Activated CD8-positive, alpha-beta T cell treated with anti-CD3 and anti-CD28 coated beads for 36 hours (primary cell): ENCODE results near the gene IGFLR1. TPM values are rescaled to one million over a fixed set of nuclear protein-coding genes. Genes with fewer than 3 reads are reported as not detected.

ENCODE experiments used
- ATAC-seq: fragments of 200-7000 bp; cut with Tn5 transposase; one replicate; pipeline ENCODE4 v1.10.0; 2021; ENCODE audit warnings: mild to moderate bottlenecking, moderate library complexity
- CTCF ChIA-PET: fragments of 350-600 bp; sonication (Branson Sonifier 250); formaldehyde crosslinking; loops from one replicate; lab custom pipeline; 2021; ENCODE audit warnings: antibody characterized with exemption; lab: Charles Lee
- POLR2A ChIA-PET: fragments of 350-600 bp; sonication (Branson Sonifier 250); formaldehyde crosslinking; loops from one replicate; lab custom pipeline; 2021; ENCODE audit warnings: antibody characterized with exemption; lab: Charles Lee
- DNase-seq: peaks from one replicate; pipeline ENCODE4 v3.0.0-alpha.2; 2020
- H3K27ac Mint-ChIP-seq: one replicate; pipeline ENCODE4 v1.8.0; 2021; ENCODE audit warnings: mild to moderate bottlenecking, mixed read lengths
- H3K27me3 Mint-ChIP-seq: one replicate; pipeline ENCODE4 v1.8.0; 2021; ENCODE audit warnings: mixed read lengths
- H3K36me3 Mint-ChIP-seq: one replicate; pipeline ENCODE4 v1.8.0; 2021; ENCODE audit warnings: low read depth, mixed read lengths
- H3K4me1 Mint-ChIP-seq: one replicate; pipeline ENCODE4 v1.8.0; 2021; ENCODE audit warnings: low read depth, mixed read lengths
- H3K4me3 Mint-ChIP-seq: one replicate; pipeline ENCODE4 v1.8.0; 2021; ENCODE audit warnings: mild to moderate bottlenecking, moderate library complexity, mixed read lengths
- H3K9me3 Mint-ChIP-seq: one replicate; pipeline ENCODE4 v1.8.0; 2021; ENCODE audit warnings: mixed read lengths
- CTCF ChIP-seq: fragments of 200-600 bp; IDR thresholded peaks from one replicate; pipeline ENCODE4 v1.8.0; 2022; ENCODE audit warnings: antibody characterized with exemption, mild to moderate bottlenecking
- intact Hi-C: fragments of 100-400 bp; cut with micrococcal nuclease; formaldehyde crosslinking; loops from one replicate; pipeline ENCODE4 v1.10.0; 2022
- total RNA-seq, 2 experiments: library from RNA; stranded (reverse); gene quantifications; one replicate each; pipeline ENCODE4 v1.2.3, GENCODE V29; 2021

IGFLR1 gene
- total RNA-seq, 2 experiments from 2014 or later, result 140 to 143 TPM

GRCh38 chr19:35780717-35781116 lies 38.5 kb upstream of the IGFLR1 start:
- TF ChIP-seq CTCF, result no peak
- CTCF ChIA-PET, result no interaction called here
- DNase-seq, result no peak

GRCh38 chr19:35780058-35780457 lies 37.8 kb upstream of the IGFLR1 start:
- no peak for ATAC-seq

More at GRCh38 chr19:35780717-35781116, 38.5 kb upstream of the IGFLR1 start:
- ATAC-seq, result no peak
- intact Hi-C loops, result no loop called here
- H3K27me3 Mint-ChIP-seq, result no peaks in the 10 kb centered on the region
- no peak overlapping the region for H3K4me3 Mint-ChIP-seq
- H3K36me3 Mint-ChIP-seq, result no peaks in the 10 kb centered on the region
- no peaks in the 10 kb centered on the region for H3K9me3 Mint-ChIP-seq
- POLR2A ChIA-PET, result interaction anchor here (1.4 kb wide), 1 partner anchor 15 kb away, joined by 4 read pairs; no protein-coding TSS in a partner anchor
- no peak overlapping the region for H3K27ac Mint-ChIP-seq
- H3K4me1 Mint-ChIP-seq, result peaks cover 4% of the 10 kb centered on the region

GRCh38 chr19:35779033-35779432 lies 36.8 kb upstream of the IGFLR1 start:
- CTCF ChIA-PET, result interaction anchor here (0.9 kb wide), 1 partner anchor 86 kb away, joined by 3 read pairs; no protein-coding TSS in a partner anchor
- no peaks in the 10 kb centered on the region for H3K9me3 Mint-ChIP-seq
- peaks cover 10% of the 10 kb centered on the region for H3K4me1 Mint-ChIP-seq
- no peak for DNase-seq
- no peak for ATAC-seq
- no peaks in the 10 kb centered on the region for H3K36me3 Mint-ChIP-seq
- no peak for TF ChIP-seq CTCF
- H3K4me3 Mint-ChIP-seq, result no peak overlapping the region
- no peak overlapping the region for H3K27ac Mint-ChIP-seq
- POLR2A ChIA-PET, result no interaction called here
- H3K27me3 Mint-ChIP-seq, result no peaks in the 10 kb centered on the region
- intact Hi-C loops, result no loop called here

More at GRCh38 chr19:35780058-35780457, 37.8 kb upstream of the IGFLR1 start:
- H3K4me1 Mint-ChIP-seq, result peaks cover 4% of the 10 kb centered on the region
- ChIA-PET CTCF (no interaction called here), POLR2A (interaction anchor here (1.4 kb wide), 1 partner anchor 14 kb away, joined by 4 read pairs; no protein-coding TSS in a partner anchor)
- no peak overlapping the region for H3K4me3 Mint-ChIP-seq
- intact Hi-C loops, result no loop called here
- H3K27ac Mint-ChIP-seq, result no peak overlapping the region
- TF ChIP-seq CTCF, result no peak
- H3K27me3 Mint-ChIP-seq, result no peaks in the 10 kb centered on the region
- H3K9me3 Mint-ChIP-seq, result no peaks in the 10 kb centered on the region
- no peaks in the 10 kb centered on the region for H3K36me3 Mint-ChIP-seq
- no peak for DNase-seq

- no peaks in the 10 kb centered on the region for H3K36me3 Mint-ChIP-seq
- intact Hi-C loops, result no loop called here
- no peaks in the 10 kb centered on the region for H3K9me3 Mint-ChIP-seq
- no peak for TF ChIP-seq CTCF
- no peak overlapping the region for H3K27ac Mint-ChIP-seq
- H3K4me1 Mint-ChIP-seq, result peaks cover 10% of the 10 kb centered on the region
- ATAC-seq, result no peak
- H3K27me3 Mint-ChIP-seq, result no peaks in the 10 kb centered on the region
- ChIA-PET POLR2A (interaction anchor here (0.9 to 1.0 kb wide), 2 partner anchors 11 to 57 kb away, joined by 3 read pairs; no protein-coding TSS in a partner anchor), CTCF (no interaction called here)
- H3K4me3 Mint-ChIP-seq, result no peak overlapping the region
- DNase-seq, result no peak
Measured at GRCh38 chr19:35777961-35778360, 35.7 kb upstream of the IGFLR1 start.

GRCh38 chr19:35777086-35777841 lies 35.0 kb upstream of the IGFLR1 start:
- peaks cover 10% of the 10 kb centered on the region for H3K4me1 Mint-ChIP-seq
- ChIA-PET CTCF (no interaction called here), POLR2A (interaction anchor here (1.0 to 1.3 kb wide), 3 partner anchors 14 to 93 kb away, joined by 3 to 4 read pairs (median 3); no protein-coding TSS in a partner anchor)
- TF ChIP-seq CTCF, result no peak
- peak overlapping the region; percentile 13 for H3K4me3 Mint-ChIP-seq
- H3K27ac Mint-ChIP-seq, result no peak overlapping the region
- intact Hi-C loops, result no loop called here
- H3K36me3 Mint-ChIP-seq, result no peaks in the 10 kb centered on the region
- DNase-seq (no peak), ATAC-seq (no peak)
- H3K9me3 Mint-ChIP-seq, result no peaks in the 10 kb centered on the region
- no peaks in the 10 kb centered on the region for H3K27me3 Mint-ChIP-seq
